ENCODE data around the gene SPART.

The SPART gene

DNA sequence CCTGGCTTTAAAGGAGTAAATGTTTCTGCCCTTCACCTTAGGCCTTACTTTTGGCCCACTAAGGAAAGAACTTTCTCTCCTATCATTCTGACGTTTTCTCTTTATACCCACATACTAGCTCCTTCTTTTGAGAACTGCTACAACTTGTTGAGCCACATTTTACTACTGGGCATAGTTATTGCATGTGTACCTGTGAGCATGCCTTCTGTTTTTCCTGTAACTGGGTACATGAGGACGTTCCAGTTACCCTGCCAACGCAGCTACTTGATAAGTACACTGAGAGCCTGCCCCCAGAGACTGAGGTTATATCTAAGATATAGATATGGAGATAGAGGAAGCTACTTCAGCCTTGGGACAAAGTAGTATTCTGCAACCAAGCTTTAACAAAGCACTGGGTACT, 52.1 kb downstream of the SPART start:
- DNase-seq (ENCODE audit: low read depth), result no peak
- H3K4me3 ChIP-seq (ENCODE audit: low read depth, low read length), result no peak overlapping the region
- TF ChIP-seq, protein P1, sequence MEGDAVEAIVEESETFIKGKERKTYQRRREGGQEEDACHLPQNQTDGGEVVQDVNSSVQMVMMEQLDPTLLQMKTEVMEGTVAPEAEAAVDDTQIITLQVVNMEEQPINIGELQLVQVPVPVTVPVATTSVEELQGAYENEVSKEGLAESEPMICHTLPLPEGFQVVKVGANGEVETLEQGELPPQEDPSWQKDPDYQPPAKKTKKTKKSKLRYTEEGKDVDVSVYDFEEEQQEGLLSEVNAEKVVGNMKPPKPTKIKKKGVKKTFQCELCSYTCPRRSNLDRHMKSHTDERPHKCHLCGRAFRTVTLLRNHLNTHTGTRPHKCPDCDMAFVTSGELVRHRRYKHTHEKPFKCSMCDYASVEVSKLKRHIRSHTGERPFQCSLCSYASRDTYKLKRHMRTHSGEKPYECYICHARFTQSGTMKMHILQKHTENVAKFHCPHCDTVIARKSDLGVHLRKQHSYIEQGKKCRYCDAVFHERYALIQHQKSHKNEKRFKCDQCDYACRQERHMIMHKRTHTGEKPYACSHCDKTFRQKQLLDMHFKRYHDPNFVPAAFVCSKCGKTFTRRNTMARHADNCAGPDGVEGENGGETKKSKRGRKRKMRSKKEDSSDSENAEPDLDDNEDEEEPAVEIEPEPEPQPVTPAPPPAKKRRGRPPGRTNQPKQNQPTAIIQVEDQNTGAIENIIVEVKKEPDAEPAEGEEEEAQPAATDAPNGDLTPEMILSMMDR (IDR thresholded peaks at IDR 0.05; ENCODE audit: insufficient read depth, low read depth, low read length, missing control alignments), result no peak

DNA sequence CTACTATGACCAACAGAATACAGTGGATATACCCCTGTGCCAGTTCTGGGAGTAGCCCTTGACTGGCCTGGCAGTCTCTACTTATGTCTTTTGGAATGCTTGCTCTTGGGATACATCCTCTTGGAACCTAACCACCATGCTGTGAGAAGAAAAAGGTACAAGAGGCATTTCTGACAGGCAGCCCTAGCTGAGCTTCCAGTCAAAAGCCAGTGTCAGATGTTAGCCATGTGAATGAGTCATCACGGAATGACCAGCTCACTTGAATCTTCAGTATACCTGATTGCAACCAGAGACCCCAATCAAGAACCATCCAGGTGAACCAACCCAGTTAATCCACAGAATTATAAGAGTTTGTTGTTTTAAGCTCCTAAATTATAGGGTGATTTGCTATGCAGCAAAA, 52.7 kb downstream of the SPART start:
- no peak for DNase-seq (ENCODE audit: low read depth)
- H3K4me3 ChIP-seq (ENCODE audit: low read depth, low read length), result no peak overlapping the region
- TF ChIP-seq, protein P1 (IDR thresholded peaks at IDR 0.05; ENCODE audit: insufficient read depth, low read depth, low read length, missing control alignments), result no peak

DNA sequence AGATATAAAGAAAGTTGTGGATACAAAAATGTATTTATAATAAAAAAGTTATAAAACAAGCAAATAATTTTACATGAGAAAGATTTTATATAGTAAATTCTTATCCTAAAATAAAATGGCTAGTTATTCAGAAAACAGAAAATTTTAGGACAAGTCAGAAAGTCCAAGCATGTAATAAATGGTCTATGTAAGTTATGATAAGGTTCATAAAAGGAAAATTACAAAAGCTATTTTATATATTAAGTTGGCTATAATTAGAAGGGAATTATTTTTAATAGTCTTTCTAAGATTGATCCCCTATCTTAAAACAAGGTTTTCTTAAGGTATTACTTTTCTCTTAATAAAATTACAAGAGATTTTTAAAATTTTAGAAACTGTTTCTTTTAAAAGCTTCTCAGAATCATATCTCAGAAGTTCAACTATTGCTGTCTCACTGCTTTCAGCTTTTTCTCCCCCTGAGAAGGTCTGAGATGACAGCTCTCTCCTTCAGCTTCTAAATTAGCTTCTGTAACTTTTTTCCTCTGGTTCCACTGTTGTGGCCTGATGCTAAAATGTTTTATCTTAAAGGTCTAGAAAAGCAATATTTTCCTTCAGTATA, 57.3 kb downstream of the SPART start:
- DNase-seq (ENCODE audit: low read depth), result no peak
- TF ChIP-seq, protein P1 (IDR thresholded peaks at IDR 0.05; ENCODE audit: insufficient read depth, low read depth, low read length, missing control alignments), result no peak

DNA sequence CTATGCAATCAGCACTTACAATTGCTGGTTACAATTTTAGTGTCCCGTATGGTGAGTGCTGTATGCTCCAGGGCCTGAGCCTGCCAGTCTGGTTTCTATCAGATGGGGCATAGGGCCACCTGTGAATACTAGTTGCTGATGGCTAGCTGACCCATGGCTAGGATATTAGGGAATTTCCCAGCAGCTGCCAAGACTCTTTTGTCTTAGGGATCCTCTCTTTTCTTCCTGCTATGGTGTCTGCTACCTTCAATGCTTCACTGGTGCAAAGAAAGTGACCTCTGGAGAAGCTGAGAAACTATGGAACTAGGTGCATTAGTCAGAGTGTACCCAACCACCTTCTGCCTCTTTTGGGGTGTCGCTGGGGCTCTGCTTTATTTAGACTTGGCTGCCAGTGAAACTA, 60.2 kb downstream of the SPART start:
- no peak overlapping the region for H3K4me3 ChIP-seq (ENCODE audit: low read depth, low read length)
- DNase-seq (ENCODE audit: low read depth), result no peak
- TF ChIP-seq, protein P1 (IDR thresholded peaks at IDR 0.05; ENCODE audit: insufficient read depth, low read depth, low read length, missing control alignments), result no peak

More for the DNA sequence above, 57.3 kb downstream of the SPART start:
- H3K4me3 ChIP-seq (ENCODE audit: low read depth, low read length), result no peak overlapping the region

DNA sequence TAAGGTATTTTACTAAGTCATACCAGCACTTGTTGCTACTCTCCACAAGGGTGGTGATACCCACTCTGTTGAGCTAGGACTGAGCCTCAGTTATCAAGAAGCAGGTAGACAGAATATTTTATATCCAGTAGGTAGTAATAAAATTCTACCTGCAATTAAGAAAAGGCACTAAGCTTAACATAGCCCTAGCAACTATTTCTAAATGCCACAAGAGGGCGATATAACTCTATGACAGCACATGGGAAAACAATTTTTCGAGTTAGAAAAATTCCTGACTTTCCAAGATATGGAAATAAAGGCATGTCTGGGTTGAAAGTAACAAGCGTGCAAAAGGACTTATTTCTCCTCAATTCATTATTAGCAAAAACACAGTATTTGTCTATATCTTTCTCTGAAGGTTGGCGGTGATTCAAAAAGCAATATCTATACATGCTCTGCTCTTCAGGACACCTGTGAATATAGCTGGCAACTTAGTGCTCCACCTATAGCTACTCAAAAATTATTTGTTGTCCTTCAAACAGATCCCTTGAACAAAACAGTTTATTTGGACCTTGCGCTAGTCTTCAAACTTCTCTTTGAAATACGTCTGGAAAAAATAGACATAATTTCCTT, 63.3 kb downstream of the SPART start:
- TF ChIP-seq, protein P1 (IDR thresholded peaks at IDR 0.05; ENCODE audit: insufficient read depth, low read depth, low read length, missing control alignments), result peak; percentile 69
- no peak overlapping the region for H3K4me3 ChIP-seq (ENCODE audit: low read depth, low read length)
- DNase-seq (ENCODE audit: low read depth), result peak; percentile 12

GRCh38 chr13:36275190-36276002, 70.8 kb downstream of the SPART start:
- DNase-seq (ENCODE audit: low read depth), result peak; percentile 59
- no peak overlapping the region for H3K4me3 ChIP-seq (ENCODE audit: low read depth, low read length)
- TF ChIP-seq, protein P1 (IDR thresholded peaks at IDR 0.05; ENCODE audit: insufficient read depth, low read depth, low read length, missing control alignments), result peak; percentile 37

Measured in GM12865 (cell line).